Stomach smooth muscle (tissue), 2 donors: Measurements from ENCODE around the gene SKP1.

Experiments used
- H3K27ac ChIP-seq: one replicate; pipeline ENCODE4 v1.7.0; 2013; ENCODE audit warnings: mild to moderate bottlenecking, low read length, inconsistent platforms
- H3K27me3 ChIP-seq, 2 donors: one replicate each; pipeline ENCODE4 v1.7.0; 2013; ENCODE audit warnings: low read length in 2 of 2; ENCODE audit not compliant: insufficient read depth in 2 of 2, control insufficient read depth in 1 of 2
- H3K36me3 ChIP-seq, 2 donors: one replicate each; pipeline ENCODE4 v1.7.0; 2013; ENCODE audit warnings: low read length in 2 of 2; ENCODE audit not compliant: control insufficient read depth in 2 of 2, insufficient read depth in 2 of 2
- H3K4me1 ChIP-seq: one replicate; pipeline ENCODE4 v1.7.0; 2013; ENCODE audit warnings: low read length; ENCODE audit not compliant: control insufficient read depth, insufficient read depth
- H3K4me3 ChIP-seq, 2 donors: one replicate each; pipeline ENCODE4 v1.7.0; 2013; ENCODE audit warnings: low read length in 2 of 2
- H3K9ac ChIP-seq, 2 donors: one replicate each; pipeline ENCODE4 v1.7.0; 2013; ENCODE audit warnings: low read length in 2 of 2, mild to moderate bottlenecking in 1 of 2
- H3K9me3 ChIP-seq, 2 donors: one replicate each; pipeline ENCODE4 v1.7.0; 2013; ENCODE audit warnings: low read length in 2 of 2; ENCODE audit not compliant: control insufficient read depth in 2 of 2
- donor health status: healthy.
- donor health status: Pancreatic carcinoma.

SKP1 gene

DNA sequence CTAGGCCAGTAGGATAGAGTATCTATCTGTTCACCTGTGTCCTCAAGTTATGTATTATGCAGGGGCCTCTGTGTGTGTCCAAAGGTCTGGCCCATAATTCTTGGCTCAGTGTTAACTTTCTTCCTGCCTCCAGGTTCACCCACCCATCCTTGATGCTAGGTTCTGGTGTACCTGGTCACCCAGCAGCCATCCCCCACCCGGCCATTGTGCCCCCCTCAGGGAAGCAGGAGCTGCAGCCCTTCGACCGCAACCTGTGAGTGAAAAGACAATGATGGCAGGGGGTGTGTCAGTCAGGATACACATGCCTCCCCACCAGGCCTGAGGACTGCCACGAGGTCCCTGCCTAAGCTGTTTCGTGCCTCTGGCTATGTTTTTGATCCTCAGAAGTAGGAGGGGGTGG lies 34.7 kb downstream of the SKP1 start:
- no peak overlapping the region for H3K27ac ChIP-seq
- H3K4me1 ChIP-seq: peaks cover 21% of the 10 kb centered on the region
- H3K4me3 ChIP-seq: no peak overlapping the region
- H3K9ac ChIP-seq: no peak overlapping the region
- H3K9me3 ChIP-seq: no peaks in the 10 kb centered on the region
- H3K36me3 ChIP-seq: peaks cover 12 to 29% of the 10 kb centered on the region in 2 donors
- no peaks in the 10 kb centered on the region for H3K27me3 ChIP-seq

DNA sequence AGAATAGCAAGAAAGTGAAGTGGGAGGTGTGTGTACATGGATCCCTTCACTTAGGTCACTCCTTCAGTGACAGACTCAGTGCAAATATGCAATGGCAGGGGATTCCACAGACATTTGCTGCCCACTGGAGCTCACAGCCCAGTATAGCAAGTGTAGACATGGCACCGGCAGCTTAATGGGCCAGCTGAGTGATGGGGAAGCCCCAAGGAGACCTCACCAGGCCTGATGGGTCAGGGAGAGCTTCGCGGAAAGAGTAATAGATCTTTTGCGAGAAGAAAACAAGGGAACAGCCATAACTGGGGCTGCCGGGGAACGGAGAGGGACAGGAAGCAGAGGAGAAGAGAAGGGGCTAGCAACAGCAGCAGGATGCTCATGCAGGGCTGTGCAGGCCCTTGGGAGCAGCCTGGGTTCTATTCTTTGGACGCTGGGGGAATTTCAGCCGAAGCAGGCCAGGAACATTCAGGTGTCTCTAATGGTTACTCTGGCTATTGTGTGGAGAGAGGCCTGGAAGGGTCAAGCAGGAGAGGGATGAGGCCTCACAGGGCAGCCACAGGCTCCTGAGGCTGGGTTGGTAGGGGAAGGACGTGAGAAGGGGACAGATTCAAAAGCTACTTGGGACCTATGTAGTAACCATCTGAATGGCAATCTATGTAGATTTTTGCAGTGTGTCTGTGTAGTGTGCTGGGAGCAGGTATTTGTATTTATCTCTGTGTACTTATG lies 35.3 kb downstream of the SKP1 start:
- peaks cover 18% of the 10 kb centered on the region for H3K4me1 ChIP-seq
- no peak overlapping the region for H3K4me3 ChIP-seq
- H3K27ac ChIP-seq: no peak overlapping the region
- H3K9me3 ChIP-seq: no peaks in the 10 kb centered on the region
- no peak overlapping the region for H3K9ac ChIP-seq
- no peaks in the 10 kb centered on the region for H3K27me3 ChIP-seq
- H3K36me3 ChIP-seq: peaks cover 14 to 33% of the 10 kb centered on the region in 2 donors

DNA sequence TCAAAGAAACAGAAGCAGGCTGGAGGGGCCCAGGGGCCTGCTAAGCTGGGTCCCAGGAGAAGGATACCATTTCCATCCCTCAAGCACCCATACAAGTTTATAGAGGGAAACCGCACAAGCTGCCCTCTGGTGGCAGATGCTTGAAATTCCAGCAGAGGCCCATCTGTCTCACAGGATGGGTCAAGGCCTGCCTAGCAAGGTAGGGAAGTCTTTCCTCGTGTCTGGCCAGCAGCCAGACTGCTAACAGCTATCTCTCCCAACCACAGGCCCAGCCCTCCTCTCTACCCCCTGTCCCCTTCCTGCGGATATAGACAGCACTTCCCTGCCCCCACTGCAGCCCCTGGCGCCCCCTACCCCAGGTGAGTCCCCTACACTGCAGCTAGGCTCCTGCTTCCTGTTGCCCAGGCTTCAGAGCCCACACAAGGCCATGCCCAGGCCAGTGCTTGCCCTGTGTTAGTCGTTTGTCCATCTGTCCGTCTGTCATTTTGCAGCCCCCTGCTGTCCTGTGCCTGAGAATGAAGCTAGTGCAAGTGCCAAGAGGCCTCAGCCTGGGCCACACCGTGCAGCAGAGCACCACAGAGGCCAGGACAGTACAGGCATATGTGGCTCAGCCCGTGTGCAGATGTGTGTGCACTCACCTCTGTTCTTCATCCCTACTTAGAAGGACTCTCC lies 36.1 kb downstream of the SKP1 start:
- Histone ChIP-seq H3K9me3 (no peaks in the 10 kb centered on the region), H3K27ac (no peak overlapping the region), H3K4me3 (no peak overlapping the region), H3K9ac (no peak overlapping the region), H3K36me3 (peaks cover 17 to 31% of the 10 kb centered on the region in 2 donors), H3K27me3 (no peaks in the 10 kb centered on the region), H3K4me1 (peaks cover 12% of the 10 kb centered on the region)

DNA sequence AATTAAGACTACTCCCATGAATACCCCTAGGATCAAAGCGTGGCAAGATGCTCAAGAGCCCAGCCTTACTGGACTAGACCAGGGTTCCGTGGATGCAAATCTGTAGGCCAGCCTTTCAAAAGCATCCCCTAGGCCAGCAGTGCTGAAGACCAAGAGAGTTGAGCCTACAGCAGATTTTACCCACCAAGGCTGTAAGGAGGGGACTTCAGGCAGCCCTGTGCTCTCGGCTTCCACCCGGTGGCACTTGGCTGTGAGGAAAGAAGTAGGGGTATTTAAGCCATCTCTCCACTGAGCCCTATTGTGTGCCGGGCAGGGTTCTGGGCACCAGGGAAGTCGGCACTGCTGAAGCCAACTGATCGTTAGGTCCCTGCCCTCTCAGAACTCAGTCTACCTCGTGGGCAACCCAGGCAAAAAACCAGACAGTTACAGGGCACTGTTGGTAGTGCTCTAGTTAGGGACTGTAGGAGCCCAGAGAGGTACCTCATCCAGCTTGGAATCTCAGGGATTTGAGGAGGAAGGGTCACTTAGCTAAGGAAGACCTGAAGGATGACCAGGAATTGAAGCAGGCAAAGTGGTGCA lies 36.8 kb downstream of the SKP1 start:
- Histone ChIP-seq H3K27ac (no peak overlapping the region), H3K9me3 (no peaks in the 10 kb centered on the region), H3K27me3 (no peaks in the 10 kb centered on the region), H3K4me1 (peaks cover 11% of the 10 kb centered on the region), H3K36me3 (peaks cover 17 to 30% of the 10 kb centered on the region in 2 donors), H3K9ac (peak overlapping the region in 1 of 2 donors; percentile 21), H3K4me3 (no peak overlapping the region)

DNA sequence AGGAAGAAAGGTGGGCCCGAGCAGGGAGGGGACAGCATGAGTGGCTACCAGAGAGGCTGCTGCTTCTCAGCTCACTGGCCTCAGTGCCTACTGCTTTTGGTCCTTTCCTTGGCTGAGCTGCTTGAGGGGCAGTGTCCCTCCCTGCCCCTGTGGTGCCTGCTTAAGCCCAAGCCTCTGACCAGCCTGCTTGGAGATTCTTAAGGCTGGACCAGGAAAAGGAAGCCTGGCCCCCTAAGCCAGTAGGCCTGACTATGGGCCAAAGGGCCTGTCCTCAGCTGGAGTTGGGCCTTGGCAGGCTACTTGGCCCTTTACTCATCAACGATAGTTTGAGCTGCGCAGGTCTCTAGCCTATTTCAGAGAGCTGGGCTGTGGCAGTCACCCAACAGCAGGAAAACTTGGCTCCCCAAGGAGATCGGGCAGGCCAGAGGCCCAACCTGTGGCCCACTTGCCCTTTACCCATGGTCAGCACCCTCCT lies 37.3 kb downstream of the SKP1 start:
- no peak overlapping the region for H3K27ac ChIP-seq
- H3K4me1 ChIP-seq: peaks cover 11% of the 10 kb centered on the region
- peak overlapping the region in 1 of 2 donors; percentile 21 for H3K9ac ChIP-seq
- peaks cover 17 to 29% of the 10 kb centered on the region in 2 donors for H3K36me3 ChIP-seq
- no peak overlapping the region for H3K4me3 ChIP-seq
- H3K27me3 ChIP-seq: no peaks in the 10 kb centered on the region
- H3K9me3 ChIP-seq: no peaks in the 10 kb centered on the region

DNA sequence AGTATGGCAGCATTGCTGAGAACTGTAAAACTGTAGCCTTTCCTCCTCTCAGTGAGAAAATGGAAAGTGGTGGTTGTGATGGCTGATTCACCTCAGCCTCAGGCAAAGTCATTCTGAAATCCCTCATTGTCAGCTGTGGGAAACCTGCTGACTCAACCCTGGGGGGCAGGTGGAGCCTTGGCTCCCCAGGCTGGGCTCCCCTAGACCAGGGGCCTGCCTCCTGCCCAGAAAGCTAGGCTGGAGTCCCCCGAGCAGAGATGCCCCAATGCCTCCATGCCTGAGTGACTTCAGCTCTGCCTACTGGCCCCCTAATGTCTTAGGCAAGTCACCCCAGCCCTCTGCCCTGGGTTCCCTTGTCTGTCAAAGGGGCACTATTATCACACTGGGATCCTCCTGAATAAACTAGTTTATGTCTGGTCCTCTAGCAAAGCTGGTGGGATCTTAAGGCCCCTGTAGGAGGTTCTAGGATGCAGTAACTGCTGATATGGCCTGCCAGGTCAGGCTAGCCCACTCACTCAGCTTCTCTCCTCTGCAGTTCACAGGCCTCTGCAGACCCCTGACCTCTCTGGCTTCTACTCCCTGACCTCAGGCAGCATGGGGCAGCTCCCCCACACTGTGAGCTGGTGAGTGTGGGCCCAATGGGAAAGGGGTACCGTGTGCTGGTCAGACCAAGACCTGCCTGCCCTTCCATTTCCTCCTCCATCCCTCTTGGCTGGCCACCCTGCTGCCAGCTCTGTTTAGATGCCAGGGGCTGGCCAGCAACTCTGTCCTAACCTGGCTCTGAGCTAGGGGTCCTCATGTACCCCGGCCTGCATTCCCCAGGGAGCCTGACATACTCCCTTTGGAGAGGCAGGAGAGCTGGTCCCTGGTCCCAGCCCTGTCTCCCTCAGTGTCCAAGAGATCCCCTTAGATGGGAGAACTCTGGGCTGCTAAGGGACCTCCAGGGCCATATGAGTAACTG lies 38.1 kb downstream of the SKP1 start:
- Histone ChIP-seq H3K9ac (no peak overlapping the region), H3K9me3 (no peaks in the 10 kb centered on the region), H3K27ac (no peak overlapping the region), H3K4me1 (peaks cover 11% of the 10 kb centered on the region), H3K27me3 (no peaks in the 10 kb centered on the region), H3K4me3 (no peak overlapping the region), H3K36me3 (peaks cover 20 to 30% of the 10 kb centered on the region in 2 donors)

DNA sequence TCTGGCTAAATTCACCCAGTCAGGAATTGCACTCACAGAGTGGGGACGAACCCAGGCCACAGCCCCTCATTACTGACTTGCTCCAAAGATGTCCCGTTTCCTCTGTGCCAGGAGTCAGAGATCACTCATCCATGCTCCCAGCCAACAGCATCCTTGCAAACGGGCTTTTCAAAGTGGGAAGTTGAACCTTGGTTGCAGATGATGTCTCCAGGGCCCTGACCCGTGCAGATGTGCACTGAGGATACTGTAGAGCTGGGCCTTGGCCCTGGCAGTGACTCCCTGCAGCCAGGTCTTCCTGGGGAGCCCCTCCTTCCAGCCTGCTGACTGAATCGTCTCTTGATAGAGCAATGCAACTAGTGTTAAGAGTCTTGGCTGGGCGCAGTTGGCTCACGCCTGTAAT lies 40.0 kb downstream of the SKP1 start:
- H3K4me1 ChIP-seq: peaks cover 15% of the 10 kb centered on the region
- H3K27me3 ChIP-seq: no peaks in the 10 kb centered on the region
- no peak overlapping the region for H3K4me3 ChIP-seq
- peaks cover 21 to 32% of the 10 kb centered on the region in 2 donors for H3K36me3 ChIP-seq
- no peaks in the 10 kb centered on the region for H3K9me3 ChIP-seq
- H3K27ac ChIP-seq: no peak overlapping the region
- no peak overlapping the region for H3K9ac ChIP-seq

DNA sequence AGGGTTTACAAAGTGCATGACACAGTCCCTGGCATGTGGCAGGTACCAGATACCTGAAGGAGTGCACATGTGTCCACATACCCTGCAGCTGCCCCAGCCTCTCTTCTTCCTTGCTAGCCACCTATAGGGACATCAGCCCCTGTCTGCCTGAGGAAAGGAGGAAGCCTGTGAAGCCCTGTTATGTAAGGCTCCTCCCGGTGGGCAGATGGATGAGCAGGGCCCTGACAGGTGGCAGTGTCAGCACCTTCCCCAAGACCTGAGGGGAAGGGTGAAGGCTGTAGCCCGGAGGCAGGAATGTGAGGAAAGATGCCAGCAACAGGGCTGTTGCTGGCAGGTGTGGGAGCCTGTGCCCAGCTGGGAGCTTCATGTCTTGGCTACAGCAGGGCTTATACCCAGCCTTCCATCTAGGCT lies 40.5 kb downstream of the SKP1 start:
- peaks cover 13% of the 10 kb centered on the region for H3K4me1 ChIP-seq
- no peak overlapping the region for H3K27ac ChIP-seq
- no peaks in the 10 kb centered on the region for H3K9me3 ChIP-seq
- H3K36me3 ChIP-seq: peaks cover 26 to 34% of the 10 kb centered on the region in 2 donors
- H3K4me3 ChIP-seq: no peak overlapping the region
- no peak overlapping the region for H3K9ac ChIP-seq
- no peaks in the 10 kb centered on the region for H3K27me3 ChIP-seq

DNA sequence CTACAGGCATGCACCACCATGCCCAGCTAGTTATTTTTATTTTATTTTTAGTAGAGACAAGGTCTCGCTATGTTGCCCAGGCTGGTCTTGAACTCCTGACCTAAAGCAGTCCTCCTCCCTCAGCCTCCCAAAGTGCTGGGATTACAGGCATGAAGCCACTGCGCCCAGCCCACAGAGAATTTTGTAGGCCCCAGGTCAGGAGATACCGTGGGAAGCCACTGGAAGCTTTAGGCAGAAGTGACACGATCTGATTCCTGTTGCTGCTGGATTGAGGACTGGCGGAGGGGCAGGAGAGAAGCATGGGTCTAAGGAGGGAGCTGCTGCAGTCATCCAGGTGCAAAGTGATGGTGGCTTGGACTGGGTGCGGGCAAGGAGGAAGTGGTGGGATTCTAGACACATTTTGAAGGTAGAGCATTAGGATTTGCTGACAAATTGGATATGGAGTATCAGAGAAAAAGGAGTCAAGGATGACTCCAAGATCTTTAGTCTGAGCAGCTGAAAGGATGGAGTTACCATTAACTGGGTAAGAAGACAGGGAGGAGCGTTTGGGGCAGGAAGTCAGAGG lies 41.6 kb downstream of the SKP1 start:
- H3K27me3 ChIP-seq: no peaks in the 10 kb centered on the region
- peaks cover 7% of the 10 kb centered on the region for H3K4me1 ChIP-seq
- H3K4me3 ChIP-seq: no peak overlapping the region
- H3K36me3 ChIP-seq: peaks cover 29 to 36% of the 10 kb centered on the region in 2 donors
- H3K27ac ChIP-seq: no peak overlapping the region
- no peak overlapping the region for H3K9ac ChIP-seq
- no peaks in the 10 kb centered on the region for H3K9me3 ChIP-seq

DNA sequence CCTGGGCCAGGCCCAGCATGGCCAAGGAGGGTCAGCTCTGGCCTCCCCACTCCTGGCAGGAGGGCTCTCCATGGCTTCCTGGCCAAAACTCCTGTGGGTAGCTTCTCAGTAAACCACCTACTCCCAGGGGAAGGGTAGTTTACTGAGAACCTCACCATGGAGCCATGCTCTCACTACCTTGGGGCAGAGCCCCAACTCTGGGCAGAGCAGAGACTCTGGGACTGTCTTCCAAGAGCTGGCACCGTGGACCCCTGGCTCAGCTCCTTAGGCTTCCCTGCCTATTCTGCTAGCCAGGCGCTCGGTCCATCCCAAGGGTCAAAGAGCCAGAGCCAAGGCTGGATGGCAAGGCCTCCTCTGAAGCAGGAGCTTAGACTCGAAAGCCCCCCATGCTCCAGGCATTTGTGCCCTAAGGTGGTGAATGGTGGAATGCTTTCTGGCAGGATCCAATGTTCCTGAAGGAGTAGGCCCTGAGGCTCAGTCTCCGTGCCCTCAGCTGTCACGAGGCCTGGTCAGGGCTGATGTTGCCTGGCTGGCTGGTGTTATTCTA lies 42.7 kb downstream of the SKP1 start:
- H3K27ac ChIP-seq: no peak overlapping the region
- H3K27me3 ChIP-seq: no peaks in the 10 kb centered on the region
- H3K9ac ChIP-seq: no peak overlapping the region
- peaks cover 29 to 39% of the 10 kb centered on the region in 2 donors for H3K36me3 ChIP-seq
- no peaks in the 10 kb centered on the region for H3K9me3 ChIP-seq
- no peak overlapping the region for H3K4me3 ChIP-seq
- peaks cover 11% of the 10 kb centered on the region for H3K4me1 ChIP-seq
